OCI-LY3 (cell line): ENCODE results near the gene CASP4.

ENCODE experiments used
- EZH2phosphoT487 ChIP-seq: fragments of 200-600 bp; shearing (Covaris generic); IDR thresholded peaks from 2 replicates; pipeline ENCODE4 v1.6.1; 2018; ENCODE audit warnings: antibody characterized with exemption, mixed run types, low read depth
- TF ChIP-seq, protein P1 (sequence below): fragments of 200-600, 300-600 bp; sonication (generic); IDR thresholded peaks from 2 replicates; pipeline ENCODE4 v1.5.1; 2014; ENCODE audit warnings: antibody characterized with exemption, low read length, low read depth

DNA sequence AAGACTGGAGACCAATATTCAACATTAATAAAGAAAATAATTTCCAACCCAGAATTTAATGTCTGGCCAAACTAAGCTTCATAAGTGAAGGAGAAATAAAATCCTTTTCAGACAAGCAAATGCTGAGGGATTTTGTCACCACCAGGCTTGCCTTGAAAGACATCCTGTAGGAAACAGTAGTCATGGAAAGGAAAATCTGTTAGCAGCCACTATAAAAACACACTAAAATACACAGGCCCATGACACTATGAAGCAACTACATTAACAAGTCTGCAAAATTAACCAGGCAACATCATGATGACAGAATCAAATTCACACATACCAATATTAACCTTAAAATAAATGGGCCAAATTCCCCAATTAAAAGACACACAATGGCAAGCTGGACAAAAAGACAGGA lies 2.4 kb upstream of the CASP4 start:
- TF ChIP-seq, protein P1, sequence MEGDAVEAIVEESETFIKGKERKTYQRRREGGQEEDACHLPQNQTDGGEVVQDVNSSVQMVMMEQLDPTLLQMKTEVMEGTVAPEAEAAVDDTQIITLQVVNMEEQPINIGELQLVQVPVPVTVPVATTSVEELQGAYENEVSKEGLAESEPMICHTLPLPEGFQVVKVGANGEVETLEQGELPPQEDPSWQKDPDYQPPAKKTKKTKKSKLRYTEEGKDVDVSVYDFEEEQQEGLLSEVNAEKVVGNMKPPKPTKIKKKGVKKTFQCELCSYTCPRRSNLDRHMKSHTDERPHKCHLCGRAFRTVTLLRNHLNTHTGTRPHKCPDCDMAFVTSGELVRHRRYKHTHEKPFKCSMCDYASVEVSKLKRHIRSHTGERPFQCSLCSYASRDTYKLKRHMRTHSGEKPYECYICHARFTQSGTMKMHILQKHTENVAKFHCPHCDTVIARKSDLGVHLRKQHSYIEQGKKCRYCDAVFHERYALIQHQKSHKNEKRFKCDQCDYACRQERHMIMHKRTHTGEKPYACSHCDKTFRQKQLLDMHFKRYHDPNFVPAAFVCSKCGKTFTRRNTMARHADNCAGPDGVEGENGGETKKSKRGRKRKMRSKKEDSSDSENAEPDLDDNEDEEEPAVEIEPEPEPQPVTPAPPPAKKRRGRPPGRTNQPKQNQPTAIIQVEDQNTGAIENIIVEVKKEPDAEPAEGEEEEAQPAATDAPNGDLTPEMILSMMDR, result no peak
- TF ChIP-seq EZH2phosphoT487, result no peak
